K562 (cell line): ENCODE data around the gene UBE2O. TPM values are rescaled to one million over a fixed set of nuclear protein-coding genes. Genes with fewer than 3 reads are reported as not detected.

Experiments
- E2F1 ChIP-seq: sonication (generic); formaldehyde crosslinking; IDR thresholded peaks from 2 replicates; pipeline ENCODE4 v1.8.1; 2023; ENCODE audit warnings: mild to moderate bottlenecking, missing genetic modification reagents, moderate library complexity
- EWSR1 ChIP-seq: fragments of 450-650 bp; IDR thresholded peaks from 2 replicates; pipeline ENCODE4 v1.6.1; 2018; ENCODE audit warnings: borderline replicate concordance, mild to moderate bottlenecking, low read depth, moderate library complexity; ENCODE audit not compliant: partially characterized antibody
- HDAC6 ChIP-seq: IDR thresholded peaks from 2 replicates; pipeline ENCODE4 v1.6.1; 2012; ENCODE audit warnings: low read depth, mild to moderate bottlenecking, control low read depth, inconsistent platforms, low read length, moderate library complexity
- HES1 ChIP-seq: fragments of 450-650 bp; IDR thresholded peaks from 2 replicates; pipeline ENCODE4 v1.6.1; 2016; ENCODE audit warnings: low read depth, mild to moderate bottlenecking, moderate library complexity
- KAT7 ChIP-seq: sonication (generic); formaldehyde crosslinking; IDR thresholded peaks from 2 replicates; pipeline ENCODE4 v1.8.0; 2022; ENCODE audit warnings: missing genetic modification reagents, mild to moderate bottlenecking, borderline replicate concordance
- MED1 ChIP-seq: sonication (generic); formaldehyde crosslinking; IDR thresholded peaks from 2 replicates; pipeline ENCODE4 v1.8.1; 2023; ENCODE audit warnings: missing genetic modification reagents, borderline replicate concordance
- NEUROD1 ChIP-seq: fragments of 150-350 bp; IDR thresholded peaks from 2 replicates; pipeline ENCODE4 v1.6.1; 2014; ENCODE audit warnings: borderline replicate concordance, low read length, low read depth; ENCODE audit not compliant: partially characterized antibody
- NONO ChIP-seq, 2 experiments: fragments of 200-400 bp in 1 of 2; fragments of 450-650 bp in 1 of 2; formaldehyde crosslinking in 1 of 2; IDR thresholded peaks; 2 replicates each; pipeline ENCODE4 v1.6.1; 2017; ENCODE audit warnings: low read depth in 2 of 2, mild to moderate bottlenecking in 2 of 2, moderate library complexity in 2 of 2, low read length in 1 of 2
- RBM25 ChIP-seq: fragments of 200-400 bp; formaldehyde crosslinking; IDR thresholded peaks from 2 replicates; pipeline ENCODE4 v1.6.1; 2018; ENCODE audit warnings: low read length, low read depth, moderate library complexity; ENCODE audit not compliant: severe bottlenecking
- RFX7 ChIP-seq: fragments of 250-450 bp; sonication (Bioruptor Pico); IDR thresholded peaks from 2 replicates; pipeline ENCODE4 v1.5.1; 2021; ENCODE audit warnings: mild to moderate bottlenecking
- RHOXF2B ChIP-seq: fragments of 250-450 bp; sonication (Bioruptor Pico); conservative IDR thresholded peaks from 2 replicates; pipeline ENCODE4 v1.5.1; 2021
- SMARCA5 ChIP-seq: fragments of 450-650 bp; IDR thresholded peaks from 2 replicates; pipeline ENCODE4 v1.6.1; 2016
- TAF7 ChIP-seq: fragments of 450-650 bp; IDR thresholded peaks from 2 replicates; pipeline ENCODE4 v1.6.1; 2016; ENCODE audit warnings: missing genetic modification characterization, missing compliant biosample characterization
- YBX1 ChIP-seq: fragments of 450-650 bp; IDR thresholded peaks from 2 replicates; pipeline ENCODE4 v1.7.1; 2016; ENCODE audit warnings: mild to moderate bottlenecking
- ZBTB33 ChIP-seq: sonication (generic); formaldehyde crosslinking; IDR thresholded peaks from 2 replicates; pipeline ENCODE4 v1.8.1; 2023; ENCODE audit warnings: mild to moderate bottlenecking, missing genetic modification reagents
- ZFP30 ChIP-seq: fragments of 250-450 bp; sonication (Bioruptor Pico); IDR thresholded peaks from 2 replicates; pipeline ENCODE4 v1.8.0; 2022; ENCODE audit warnings: moderate library complexity, mild to moderate bottlenecking, inconsistent platforms, borderline replicate concordance
- ZNF23 ChIP-seq: fragments of 250-450 bp; sonication (Bioruptor Pico); IDR thresholded peaks from 2 replicates; pipeline ENCODE4 v1.4.0; 2020; ENCODE audit warnings: mild to moderate bottlenecking
- ZNF277 ChIP-seq: fragments of 250-450 bp; sonication (Bioruptor Pico); IDR thresholded peaks from 2 replicates; pipeline ENCODE4 v1.8.0; 2022; ENCODE audit warnings: inconsistent platforms, mild to moderate bottlenecking, moderate library complexity, borderline replicate concordance
- ZNF3 ChIP-seq: fragments of 250-450 bp; sonication (Bioruptor Pico); IDR thresholded peaks from 2 replicates; pipeline ENCODE4 v1.5.0; 2021; ENCODE audit warnings: mild to moderate bottlenecking, moderate library complexity
- ZNF449 ChIP-seq: fragments of 250-450 bp; sonication (Bioruptor Pico); IDR thresholded peaks from 2 replicates; pipeline ENCODE4 v1.8.0; 2022; ENCODE audit warnings: moderate library complexity, mild to moderate bottlenecking, inconsistent platforms
- ZNF717 ChIP-seq: fragments of 250-450 bp; sonication (Bioruptor Pico); IDR thresholded peaks from 2 replicates; pipeline ENCODE4 v1.5.0; 2021
- ZNF76 ChIP-seq: fragments of 250-450 bp; sonication (Bioruptor Pico); IDR thresholded peaks from 2 replicates; pipeline ENCODE4 v1.4.0; 2020; ENCODE audit warnings: mild to moderate bottlenecking, moderate library complexity, borderline replicate concordance
- ZSCAN29 ChIP-seq: fragments of 450-650 bp; IDR thresholded peaks from 2 replicates; pipeline ENCODE4 v1.6.1; 2017
- polyA plus RNA-seq, 8 experiments: library from polyadenylated mRNA; depleted of rRNA in 4 of 8; stranded (reverse) in 5 of 8; unstranded in 3 of 8; fragments of >200 nt; fragmentation: Nextera tagmentation in 2 of 8; fragmentation: Illumina TruSeq in 1 of 8; extraction: Ambion mirVana in 2 of 8; extraction: Trizol in 1 of 8; gene quantifications; 2 replicates each; pipeline versions ENCODE4 v1.2.1 to v1.2.3, GENCODE V29; 2011 to 2014; ENCODE audit warnings: inconsistent platforms in 1 of 8, missing spikeins in 1 of 8
- total RNA-seq, 7 experiments: library from RNA; depleted of rRNA in 6 of 7; stranded (reverse); fragments of >200 nt in 6 of 7; fragmentation: Illumina TruSeq in 2 of 7; extraction: Trizol in 2 of 7; gene quantifications; 2 replicates each; pipeline versions ENCODE4 v1.2.1 to v1.2.3, GENCODE V29; 2011 to 2021; ENCODE audit warnings: low replicate concordance in 1 of 7

Gene UBE2O
- total and polyA plus RNA-seq, 9 of the 15 experiments (the other 6 are each of a cell fraction or from before 2014, with no cell fraction given), result 1.6 to 39.7 (median 13.3) TPM

- TF ChIP-seq ZNF277 (no peak), ZBTB33 (CRISPR knock-in tag) (no peak), ZNF3 (no peak), YBX1 (no peak), E2F1 (CRISPR knock-in tag) (no peak), ZNF23 (CRISPR knock-in tag) (no peak), RBM25 (no peak), RHOXF2B (CRISPR knock-in tag) (no peak), NONO (IDR thresholded peaks at IDR 0.05; ENCODE audit: low read depth in 2 of 2, low read length in 1 of 2) (no peak), MED1 (CRISPR knock-in tag) (no peak), HES1 (no peak), RFX7 (CRISPR knock-in tag) (no peak), SMARCA5 (no peak), ZFP30 (CRISPR knock-in tag) (no peak), EWSR1 (no peak), TAF7 (tag) (no peak), ZNF717 (no peak), ZNF76 (no peak), KAT7 (CRISPR knock-in tag) (no peak), NEUROD1 (no peak), ZNF449 (CRISPR knock-in tag) (no peak), ZSCAN29 (no peak), HDAC6 (peak; percentile 33; the same call in 1 of the 2 replicates)
Observed at GRCh38 chr17:76382803-76383545, 70.0 kb downstream of the UBE2O start (continued).
